Pancreas (tissue), 10 donors: ENCODE results near the gene RGS17. TPM values are rescaled to one million over a fixed set of nuclear protein-coding genes. Genes with fewer than 3 reads are reported as not detected.
A peak's percentile ranks its signal among the peaks of the same experiment; 100 is the strongest.

Source experiments
- ATAC-seq, 4 donors: fragments of 200-7000 bp; cut with Tn5 transposase; one replicate each; pipeline versions ENCODE4 v1.8.0 to v1.9.1; 2020; ENCODE audit warnings: mild to moderate bottlenecking in 4 of 4, moderate library complexity in 4 of 4
- DNase-seq, 6 donors: peaks; one replicate each; pipeline ENCODE4 v3.0.0-alpha.2; 2020
- FAIRE-seq: peaks from 2 replicates; lab custom pipeline; 2012; peaks lifted over from hg19 to GRCh38; lab: Jason Lieb, UNC
- H3K27ac ChIP-seq, 4 donors: fragments of 200-600 bp; sonication (generic); 1 replicate in 3 of 4; 2 replicates in 1 of 4; pipeline versions ENCODE4 v1.5.0 to v1.8.0; 2020
- H3K27me3 ChIP-seq, 4 donors: fragments of 200-600 bp; one replicate each; pipeline ENCODE4 v1.8.0; 2021
- H3K36me3 ChIP-seq, 3 donors: fragments of 200-600 bp; sonication (generic) in 1 of 3; one replicate each; pipeline versions ENCODE4 v1.5.0 to v1.8.0; 2020 to 2021
- H3K4me1 ChIP-seq, 3 donors: fragments of 200-600 bp; one replicate each; pipeline ENCODE4 v1.8.0; 2021
- H3K4me3 ChIP-seq, 4 donors: fragments of 200-600 bp; sonication (generic) in 2 of 4; one replicate each; pipeline versions ENCODE4 v1.5.0 to v1.8.0; 2020 to 2021
- H3K9me3 ChIP-seq, 4 donors: fragments of 200-600 bp; one replicate each; pipeline ENCODE4 v1.8.0; 2021
- WGBS, 2 donors: extraction: QIAGEN DNeasy Blood & Tissue Kit; methylation state at CpG; one replicate each; pipeline ENCODE4 v1.1.7; 2013; 5-methylcytosine and 5-hydroxymethylcytosine counted together
- intact Hi-C, 3 donors: fragments of 100-400 bp; cut with DNase I; formaldehyde crosslinking; loops; one replicate each; pipeline versions ENCODE4 v1.11.1 to v1.14.2; 2022
- polyA plus RNA-seq, 2 donors: library from polyadenylated mRNA; stranded (reverse); fragments of 200-250 nt; gene quantifications; one replicate each; pipeline ENCODE4 v1.2.3, GENCODE V29; 2013
- total RNA-seq, 6 donors: library from RNA; stranded (reverse); fragmentation: NEBNext Ultra II Directional in 4 of 6; extraction: Animal tissue kit (Norgen Biotek cat#: 25700) in 4 of 6; gene quantifications; one replicate each; pipeline versions ENCODE4 v1.2.1 to v1.2.4, GENCODE V29; 2021 to 2023
- TF ChIP-seq, protein P1 (sequence below), 4 donors: fragments of 200-600 bp; sonication (generic) in 3 of 4; IDR thresholded peaks; one replicate each; pipeline versions ENCODE4 v1.5.0 to v1.8.0; 2021; ENCODE audit warnings: antibody characterized with exemption in 4 of 4
- donor health status: healthy with polysubstance abuse.
- donor health status: DM: no; HTN: no; CAD: no; lungs with moderate emphysema.
- donor health status: DM: no; HTN: no; CAD: no.
- donor health status: control.
- donor health status: control.
- donor health status: Bipolar disorder and iron deficiency.
- donor health status: DM: yes; HTN: yes; CAD: no.
- donor health status: DM: no; HTN: no; CAD: no.
- donor health status: DM: no; HTN: no; CAD: no.
- donor health status: DM: yes; HTN: yes; CAD: no.

RGS17 gene
- total and polyA plus RNA-seq, 8 donors, result 0.39 to 3.7 (median 1.1) TPM

GRCh38 chr6:153150752-153151440, 19.8 kb upstream of the RGS17 start:
- no peak for FAIRE-seq

DNA sequence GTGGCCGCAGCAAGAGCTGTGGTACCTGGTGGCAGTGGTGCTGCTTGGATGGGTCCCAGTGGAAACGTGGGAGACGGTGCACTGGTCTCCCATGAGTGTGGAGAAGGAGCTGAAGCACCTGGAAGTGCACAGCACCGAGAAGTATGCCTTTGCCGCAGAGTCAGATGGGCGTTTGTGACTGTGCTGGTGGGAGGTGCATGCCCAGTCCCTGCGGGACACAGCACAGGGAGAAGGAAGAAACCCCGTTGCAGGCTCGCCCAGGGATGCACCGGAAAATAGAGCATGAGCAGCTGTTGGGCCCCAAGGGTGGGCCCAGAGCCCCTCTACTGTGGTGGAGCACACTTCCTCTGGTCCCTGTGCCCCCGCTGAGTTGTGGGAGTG, 19.3 kb upstream of the RGS17 start:
- TF ChIP-seq, protein P1, sequence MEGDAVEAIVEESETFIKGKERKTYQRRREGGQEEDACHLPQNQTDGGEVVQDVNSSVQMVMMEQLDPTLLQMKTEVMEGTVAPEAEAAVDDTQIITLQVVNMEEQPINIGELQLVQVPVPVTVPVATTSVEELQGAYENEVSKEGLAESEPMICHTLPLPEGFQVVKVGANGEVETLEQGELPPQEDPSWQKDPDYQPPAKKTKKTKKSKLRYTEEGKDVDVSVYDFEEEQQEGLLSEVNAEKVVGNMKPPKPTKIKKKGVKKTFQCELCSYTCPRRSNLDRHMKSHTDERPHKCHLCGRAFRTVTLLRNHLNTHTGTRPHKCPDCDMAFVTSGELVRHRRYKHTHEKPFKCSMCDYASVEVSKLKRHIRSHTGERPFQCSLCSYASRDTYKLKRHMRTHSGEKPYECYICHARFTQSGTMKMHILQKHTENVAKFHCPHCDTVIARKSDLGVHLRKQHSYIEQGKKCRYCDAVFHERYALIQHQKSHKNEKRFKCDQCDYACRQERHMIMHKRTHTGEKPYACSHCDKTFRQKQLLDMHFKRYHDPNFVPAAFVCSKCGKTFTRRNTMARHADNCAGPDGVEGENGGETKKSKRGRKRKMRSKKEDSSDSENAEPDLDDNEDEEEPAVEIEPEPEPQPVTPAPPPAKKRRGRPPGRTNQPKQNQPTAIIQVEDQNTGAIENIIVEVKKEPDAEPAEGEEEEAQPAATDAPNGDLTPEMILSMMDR (IDR thresholded peaks at IDR 0.05), result no peak
- H3K4me3 ChIP-seq, result no peak overlapping the region
- 70 to 80% methylated on average over 11 of the region's 11 CpGs for WGBS, 2 donors
- intact Hi-C loops, result no loop called here
- FAIRE-seq, result no peak
- no peaks in the 10 kb centered on the region for H3K36me3 ChIP-seq
- H3K27ac ChIP-seq, result no peak overlapping the region
- H3K9me3 ChIP-seq, result no peaks in the 10 kb centered on the region
- no peaks in the 10 kb centered on the region for H3K4me1 ChIP-seq
- H3K27me3 ChIP-seq, result no peaks in the 10 kb centered on the region
- ATAC-seq, result peak in 1 of 4 donors; percentile 24
- no peak for DNase-seq

More at GRCh38 chr6:153150752-153151440, 19.8 kb upstream of the RGS17 start:
- no peak overlapping the region for H3K27ac ChIP-seq
- intact Hi-C loops, result no loop called here
- H3K4me3 ChIP-seq, result no peak overlapping the region
- TF ChIP-seq, protein P1 (IDR thresholded peaks at IDR 0.05), result no peak
- H3K27me3 ChIP-seq, result no peaks in the 10 kb centered on the region
- no peaks in the 10 kb centered on the region for H3K36me3 ChIP-seq
- DNase-seq, result no peak
- 73 to 78% methylated on average over 21 of the region's 21 CpGs for WGBS, 2 donors
- no peaks in the 10 kb centered on the region for H3K4me1 ChIP-seq
- peak in 2 of 4 donors; percentile 35 to 71 for ATAC-seq
- no peaks in the 10 kb centered on the region for H3K9me3 ChIP-seq

- Histone ChIP-seq H3K9me3 (no peaks in the 10 kb centered on the region), H3K36me3 (no peaks in the 10 kb centered on the region), H3K4me1 (no peaks in the 10 kb centered on the region), H3K27ac (no peak overlapping the region), H3K4me3 (no peak overlapping the region), H3K27me3 (no peaks in the 10 kb centered on the region)
- intact Hi-C loops, result no loop called here
- FAIRE-seq (no peak), ATAC-seq (no peak), DNase-seq (no peak)
- WGBS, 2 donors, result 59 to 62% methylated on average over 6 of the region's 6 CpGs
- TF ChIP-seq, protein P1 (IDR thresholded peaks at IDR 0.05), result no peak
These were observed 18.8 kb upstream of the RGS17 start for GRCh38 chr6:153149891-153150290.

GRCh38 chr6:153146413-153146812, 15.3 kb upstream of the RGS17 start:
- intact Hi-C loops, result no loop called here
- Histone ChIP-seq H3K27ac (no peak overlapping the region), H3K4me3 (no peak overlapping the region), H3K36me3 (no peaks in the 10 kb centered on the region), H3K27me3 (no peaks in the 10 kb centered on the region), H3K4me1 (no peaks in the 10 kb centered on the region), H3K9me3 (no peaks in the 10 kb centered on the region)
- no peak for ATAC-seq
- DNase-seq, result no peak
- TF ChIP-seq, protein P1 (IDR thresholded peaks at IDR 0.05), result no peak
- FAIRE-seq, result no peak

GRCh38 chr6:153145591-153145990, 14.5 kb upstream of the RGS17 start:
- DNase-seq, result no peak
- 48 to 49% methylated on average over 4 of the region's 4 CpGs for WGBS, 2 donors
- no peak overlapping the region for H3K27ac ChIP-seq
- no peaks in the 10 kb centered on the region for H3K36me3 ChIP-seq
- no peaks in the 10 kb centered on the region for H3K9me3 ChIP-seq
- H3K4me1 ChIP-seq, result no peaks in the 10 kb centered on the region
- intact Hi-C loops, result no loop called here
- TF ChIP-seq, protein P1 (IDR thresholded peaks at IDR 0.05), result no peak
- no peak for ATAC-seq
- no peak for FAIRE-seq
- no peaks in the 10 kb centered on the region for H3K27me3 ChIP-seq
- no peak overlapping the region for H3K4me3 ChIP-seq
